NCI-H1694 treated with DMSO at 0.1 percent for 48 hours (cell line): Measurements from ENCODE around the gene LSR.

Experiments used
- DNase-seq: peaks from one replicate; lab custom pipeline; 2025; lab: John Stamatoyannopoulos, UW

Gene LSR

GRCh38 chr19:35247526-35248309 lies 1.1 kb upstream of the LSR start:
- no peak for DNase-seq

GRCh38 chr19:35249146-35249847 lies 495 bp downstream of the LSR start:
- no peak for DNase-seq

GRCh38 chr19:35249848-35250711 lies 1.3 kb downstream of the LSR start:
- DNase-seq, result no peak

GRCh38 chr19:35251456-35251855 lies 2.7 kb downstream of the LSR start:
- no peak for DNase-seq

GRCh38 chr19:35253316-35254286 lies 4.8 kb downstream of the LSR start:
- DNase-seq, result no peak

- no peak for DNase-seq
These were observed 5.8 kb downstream of the LSR start for GRCh38 chr19:35254341-35255297.

GRCh38 chr19:35256566-35256965 lies 7.8 kb downstream of the LSR start:
- no peak for DNase-seq

GRCh38 chr19:35257113-35257461 lies 8.3 kb downstream of the LSR start:
- no peak for DNase-seq

- DNase-seq, result no peak
These were observed 12.0 kb downstream of the LSR start for GRCh38 chr19:35260694-35261304.

GRCh38 chr19:35261356-35262100 lies 12.7 kb downstream of the LSR start:
- no peak for DNase-seq

GRCh38 chr19:35262101-35262761 lies 13.4 kb downstream of the LSR start:
- DNase-seq, result no peak

GRCh38 chr19:35264268-35265125 lies 15.7 kb downstream of the LSR start:
- DNase-seq, result no peak

- DNase-seq, result no peak
These were observed 16.5 kb downstream of the LSR start for GRCh38 chr19:35265126-35265899.

- DNase-seq, result no peak
These were observed 17.2 kb downstream of the LSR start for GRCh38 chr19:35265900-35266519.

GRCh38 chr19:35266520-35267352 lies 17.9 kb downstream of the LSR start:
- DNase-seq, result no peak
